ENCODE measurements around the gene CABCOCO1.

GRCh38 chr10:61731638-61732037, 68.9 kb downstream of the CABCOCO1 start:
- TF ChIP-seq POLR2A (IDR thresholded peaks at IDR 0.05; ENCODE audit: low read length) (no peak), GATA1 (IDR thresholded peaks at IDR 0.05; ENCODE audit: low read depth, low read length) (no peak)
